ENCODE measurements around the gene SNCB. TPM values are rescaled to one million over a fixed set of nuclear protein-coding genes. Genes with fewer than 3 reads are reported as not detected.
A peak's percentile ranks its signal among the peaks of the same experiment; 100 is the strongest.

Gene SNCB
- total and polyA plus RNA-seq, 2 of the 4 experiments (the other 2 are of a cell fraction): 0.41 TPM; not detected in 1

GRCh38 chr5:176660530-176660859 lies 30.2 kb upstream of the SNCB start:
- no peak overlapping the region for H2BK20ac ChIP-seq (ENCODE audit: low read depth, low read length)
- H2BK15ac ChIP-seq (ENCODE audit: low read depth, low read length): no peak overlapping the region
- H3K4me3 ChIP-seq (ENCODE audit: insufficient read depth, low read depth, low read length): no peak overlapping the region
- H2AK9ac ChIP-seq (replicated peaks; ENCODE audit: low read depth, low read length, poor library complexity): peak overlapping the region; percentile 75
- H2AFZ ChIP-seq (replicated peaks; ENCODE audit: low read length, poor library complexity): peak overlapping the region; percentile 18
- H3K27ac ChIP-seq (ENCODE audit: insufficient read depth, low read length): no peak overlapping the region
- no peak overlapping the region for H3K4ac ChIP-seq (ENCODE audit: low read depth, low read length)
- no peak overlapping the region for H4K91ac ChIP-seq (ENCODE audit: insufficient read depth, low read depth, low read length)
- BruUV-seq (replicated peaks): no TSS peak
- no peaks in the 10 kb centered on the region for H3K79me1 ChIP-seq (ENCODE audit: low read depth in 1 of 2, low read length in 2 of 2)
- H4K5ac ChIP-seq (ENCODE audit: low read depth, low read length): no peak overlapping the region
- H3K18ac ChIP-seq (ENCODE audit: low read depth, low read length): no peak overlapping the region
- H3K4me1 ChIP-seq (ENCODE audit: control insufficient read depth, insufficient read depth, low read length): no peaks in the 10 kb centered on the region
- H3K14ac ChIP-seq (replicated peaks; ENCODE audit: low read depth, low read length): no peak overlapping the region
- no peaks in the 10 kb centered on the region; the same call in 1 of the 2 replicates for H3K36me3 ChIP-seq (ENCODE audit: control insufficient read depth, insufficient read depth, low read length)
- ChIA-PET POLR2A (ENCODE audit: unreplicated experiment) (no interaction called here), CTCF (interaction anchor here (0.5 to 1.4 kb wide), 23 partner anchors 9 to 931 kb away, joined by 3 to 13 read pairs (median 3); partner anchors contain the start of genes EIF4E1B, SNCB and TSPAN17)
- H2AK5ac ChIP-seq (ENCODE audit: low read depth, low read length): no peak overlapping the region
- peaks cover 3% of the 10 kb centered on the region; the same call in 1 of the 2 replicates for H3K9me1 ChIP-seq (ENCODE audit: insufficient read depth, low read length)
- H4K20me1 ChIP-seq (ENCODE audit: insufficient read depth, low read length): peaks cover 7% of the 10 kb centered on the region
- no peak overlapping the region for H3K56ac ChIP-seq (ENCODE audit: extremely low read depth, insufficient read depth, low read length)
- H3K9me3 ChIP-seq (ENCODE audit: control insufficient read depth, insufficient read depth, low read length): no peaks in the 10 kb centered on the region
- H3K27me3 ChIP-seq (ENCODE audit: control insufficient read depth, insufficient read depth, low read length): peaks cover 17% of the 10 kb centered on the region
- intact Hi-C loops (cut with micrococcal nuclease) (loop anchor here (2.0 to 10.0 kb wide), 2 partner anchors 154 to 298 kb away; partner anchors contain the start of gene UNC5A), in situ Hi-C loops (cut with MboI; ENCODE audit: low sequenced_read_pairs) (no loop called here), dilution Hi-C loops (cut with HindIII; ENCODE audit: low sequenced_read_pairs, unreplicated experiment) (no loop called here)
- WGBS, 2 experiments (ENCODE audit: extremely low coverage in 2 of 2, insufficient read length in 1 of 2): no CpG with 5 or more reads among the region's 1 CpG
- DNase-seq (no peak), ATAC-seq (ENCODE audit: low read depth) (no peak)
- no peak overlapping the region for H3K23ac ChIP-seq (ENCODE audit: low read depth, low read length)
- TF ChIP-seq NFE2L2 (IDR thresholded peaks at IDR 0.05; ENCODE audit: low read depth, low read length) (no peak), CEBPB (IDR thresholded peaks at IDR 0.05; ENCODE audit: low read depth, low read length) (no peak), CTCF (conservative IDR thresholded peaks at IDR 0.05; ENCODE audit: low read depth, low read length) (no peak), POLR2A (IDR thresholded peaks at IDR 0.05; ENCODE audit: low read depth, low read length) (no peak)
- H2BK5ac ChIP-seq (ENCODE audit: low read depth, low read length, poor library complexity, severe bottlenecking): no peak overlapping the region
- no peak overlapping the region for H3K4me2 ChIP-seq (ENCODE audit: low read depth, low read length)
- no peak overlapping the region for H4K8ac ChIP-seq (ENCODE audit: low read depth in 2 of 2, low read length in 2 of 2)
- no peak overlapping the region for H3K9ac ChIP-seq (ENCODE audit: low read depth, low read length)
- no peak overlapping the region for H2BK120ac ChIP-seq (ENCODE audit: low read depth, low read length)

Measured in IMR-90 (cell line).